Measurements from ENCODE around the gene TRIM8. TPM values are rescaled to one million over a fixed set of nuclear protein-coding genes. Genes with fewer than 3 reads are reported as not detected.

The TRIM8 gene
- total RNA-seq, 2 experiments from 2014 or later, result 39.5 to 39.8 TPM

GRCh38 chr10:102648269-102648888 is 4.1 kb downstream of the TRIM8 start:
- H3K27ac Mint-ChIP-seq, result peak overlapping the region; percentile 95
- H3K4me3 Mint-ChIP-seq, result peak overlapping the region; percentile 99
- ATAC-seq (no peak), DNase-seq (no peak)
- peaks cover 70% of the 10 kb centered on the region for H3K4me1 Mint-ChIP-seq (ENCODE audit: low read depth)
- intact Hi-C loops (cut with micrococcal nuclease), result loop anchor here (5.0 kb wide), 1 partner anchor 64 kb away; the partner anchor contains the start of genes ARL3 and SFXN2
- CTCF ChIA-PET, result no interaction called here
- no peak for TF ChIP-seq CTCF (IDR thresholded peaks at IDR 0.05)
- no peaks in the 10 kb centered on the region for H3K27me3 Mint-ChIP-seq
- no peaks in the 10 kb centered on the region for H3K9me3 Mint-ChIP-seq
- peaks cover 45% of the 10 kb centered on the region for H3K36me3 Mint-ChIP-seq (ENCODE audit: low read depth)
- POLR2A ChIA-PET, result interaction anchor here (0.7 to 6.1 kb wide), 2 partner anchors 13 to 15 kb away, joined by 3 to 67 read pairs; no protein-coding TSS in a partner anchor

- DNase-seq (peak; percentile 71), ATAC-seq (no peak)
- Mint-ChIP-seq H3K27ac (peak overlapping the region; percentile 95), H3K9me3 (no peaks in the 10 kb centered on the region), H3K27me3 (no peaks in the 10 kb centered on the region), H3K36me3 (ENCODE audit: low read depth) (peaks cover 50% of the 10 kb centered on the region), H3K4me1 (ENCODE audit: low read depth) (peaks cover 76% of the 10 kb centered on the region), H3K4me3 (peak overlapping the region; percentile 99)
- TF ChIP-seq CTCF (IDR thresholded peaks at IDR 0.05), result no peak
- ChIA-PET CTCF (interaction anchor here (0.7 to 2.8 kb wide), 5 partner anchors 12 to 104 kb away, joined by 3 to 14 read pairs (median 4); no protein-coding TSS in a partner anchor), POLR2A (interaction anchor here (1.0 to 6.1 kb wide), 3 partner anchors 12 to 63 kb away, joined by 3 to 67 read pairs (median 5); no protein-coding TSS in a partner anchor)
- intact Hi-C loops (cut with micrococcal nuclease), result loop anchor here (5.0 kb wide), 1 partner anchor 63 kb away; the partner anchor contains the start of genes ARL3 and SFXN2
These were observed 4.9 kb downstream of the TRIM8 start for GRCh38 chr10:102648889-102649796.

GRCh38 chr10:102649797-102650654 is 5.7 kb downstream of the TRIM8 start:
- Mint-ChIP-seq H3K9me3 (no peaks in the 10 kb centered on the region), H3K27me3 (no peaks in the 10 kb centered on the region), H3K4me3 (peak overlapping the region; percentile 99), H3K36me3 (ENCODE audit: low read depth) (peaks cover 54% of the 10 kb centered on the region), H3K4me1 (ENCODE audit: low read depth) (peaks cover 83% of the 10 kb centered on the region), H3K27ac (peak overlapping the region; percentile 90)
- ChIA-PET CTCF (interaction anchor here (0.7 to 2.8 kb wide), 6 partner anchors 11 to 103 kb away, joined by 3 to 14 read pairs (median 4); partner anchors contain the start of genes ARL3 and SFXN2), POLR2A (interaction anchor here (0.7 to 6.1 kb wide), 5 partner anchors 11 to 64 kb away, joined by 3 to 67 read pairs (median 3); partner anchors contain the start of gene ARL3)
- DNase-seq (no peak), ATAC-seq (no peak)
- no peak for TF ChIP-seq CTCF (IDR thresholded peaks at IDR 0.05)
- intact Hi-C loops (cut with micrococcal nuclease), result loop anchor here (5.0 kb wide), 1 partner anchor 62 kb away; the partner anchor contains the start of genes ARL3 and SFXN2

- CTCF ChIA-PET, result interaction anchor here (1.6 to 2.8 kb wide), 2 partner anchors 18 to 63 kb away, joined by 4 to 14 read pairs; partner anchors contain the start of genes ARL3 and SFXN2
- POLR2A ChIA-PET, result interaction anchor here (0.7 to 6.1 kb wide), 4 partner anchors 11 to 63 kb away, joined by 3 to 67 read pairs (median 3); partner anchors contain the start of gene ARL3
- intact Hi-C loops (cut with micrococcal nuclease), result no loop called here
- Mint-ChIP-seq H3K4me3 (peak overlapping the region; percentile 63), H3K4me1 (ENCODE audit: low read depth) (peaks cover 88% of the 10 kb centered on the region), H3K27me3 (no peaks in the 10 kb centered on the region), H3K36me3 (ENCODE audit: low read depth) (peaks cover 52% of the 10 kb centered on the region), H3K9me3 (no peaks in the 10 kb centered on the region), H3K27ac (peak overlapping the region; percentile 90)
- ATAC-seq (no peak), DNase-seq (no peak)
- no peak for TF ChIP-seq CTCF (IDR thresholded peaks at IDR 0.05)
These were observed 6.6 kb downstream of the TRIM8 start for GRCh38 chr10:102650655-102651454.
